ENCODE measurements around the gene PLEKHN1. TPM values are rescaled to one million over a fixed set of nuclear protein-coding genes. Genes with fewer than 3 reads are reported as not detected.

Gene PLEKHN1
- total RNA-seq, 2 donors from 2014 or later: not detected

DNA sequence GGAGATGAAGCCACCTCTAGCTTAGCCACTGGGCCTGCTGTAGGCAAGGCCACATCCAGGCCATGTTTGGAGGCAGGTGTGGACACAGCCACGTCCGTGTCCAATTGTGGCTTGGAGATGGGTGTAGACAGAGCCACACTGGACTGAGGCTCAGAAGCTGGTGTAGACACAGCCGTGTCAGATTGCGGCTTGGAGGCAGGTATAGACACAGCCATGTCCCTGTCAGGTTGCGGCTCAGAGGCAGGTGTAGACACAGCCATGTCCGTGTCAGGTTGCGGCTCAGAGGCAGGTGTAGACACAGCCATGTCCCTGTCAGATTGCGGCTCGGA is 13.4 kb downstream of the PLEKHN1 start:
- Histone ChIP-seq H3K27ac (no peak overlapping the region), H3K27me3 (peaks cover 0 to 4% of the 10 kb centered on the region in 2 donors), H3K9me3 (no peaks in the 10 kb centered on the region), H3K4me3 (no peak overlapping the region), H3K36me3 (replicated peaks in 1 of 2; ENCODE audit: insufficient read depth in 1 of 2, low read depth in 2 of 2) (no peaks in the 10 kb centered on the region), H3K4me1 (peaks cover 13% of the 10 kb centered on the region)
- intact Hi-C loops (cut with DNase I): loop anchor here (5.0 to 10.0 kb wide), 2 partner anchors 83 to 315 kb away; no protein-coding TSS in a partner anchor
- DNase-seq (no peak), ATAC-seq (no peak)
- 80 to 81% methylated on average over 7 to 9 of the region's 9 CpGs for WGBS, 2 donors
- no peak for TF ChIP-seq POLR2A (IDR thresholded peaks at IDR 0.05)
- TF ChIP-seq, protein P1, sequence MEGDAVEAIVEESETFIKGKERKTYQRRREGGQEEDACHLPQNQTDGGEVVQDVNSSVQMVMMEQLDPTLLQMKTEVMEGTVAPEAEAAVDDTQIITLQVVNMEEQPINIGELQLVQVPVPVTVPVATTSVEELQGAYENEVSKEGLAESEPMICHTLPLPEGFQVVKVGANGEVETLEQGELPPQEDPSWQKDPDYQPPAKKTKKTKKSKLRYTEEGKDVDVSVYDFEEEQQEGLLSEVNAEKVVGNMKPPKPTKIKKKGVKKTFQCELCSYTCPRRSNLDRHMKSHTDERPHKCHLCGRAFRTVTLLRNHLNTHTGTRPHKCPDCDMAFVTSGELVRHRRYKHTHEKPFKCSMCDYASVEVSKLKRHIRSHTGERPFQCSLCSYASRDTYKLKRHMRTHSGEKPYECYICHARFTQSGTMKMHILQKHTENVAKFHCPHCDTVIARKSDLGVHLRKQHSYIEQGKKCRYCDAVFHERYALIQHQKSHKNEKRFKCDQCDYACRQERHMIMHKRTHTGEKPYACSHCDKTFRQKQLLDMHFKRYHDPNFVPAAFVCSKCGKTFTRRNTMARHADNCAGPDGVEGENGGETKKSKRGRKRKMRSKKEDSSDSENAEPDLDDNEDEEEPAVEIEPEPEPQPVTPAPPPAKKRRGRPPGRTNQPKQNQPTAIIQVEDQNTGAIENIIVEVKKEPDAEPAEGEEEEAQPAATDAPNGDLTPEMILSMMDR (IDR thresholded peaks at IDR 0.05): no peak

DNA sequence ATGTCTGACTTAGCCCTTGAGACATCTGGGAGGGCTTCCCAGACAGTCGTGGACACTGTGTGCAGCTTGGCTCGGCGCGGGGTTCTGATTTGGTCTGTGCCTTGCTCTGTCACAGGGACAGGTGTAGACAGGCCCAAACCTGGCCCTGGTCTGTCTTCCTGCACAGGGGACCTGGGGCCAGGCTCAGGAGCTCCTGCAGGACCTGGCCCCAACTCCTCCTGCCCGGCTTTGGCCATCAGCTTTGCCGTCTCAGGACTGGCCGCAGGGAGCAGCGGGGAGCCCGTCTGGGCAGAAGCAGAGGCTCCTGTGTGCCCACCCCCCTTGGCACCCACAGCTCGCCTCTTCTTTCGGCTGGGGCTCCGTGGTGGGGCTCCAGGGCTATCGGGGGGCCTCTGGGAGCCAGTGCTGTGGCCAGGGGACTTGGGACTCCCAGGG is 13.9 kb downstream of the PLEKHN1 start:
- Histone ChIP-seq H3K4me3 (no peak overlapping the region), H3K27me3 (peaks cover 0 to 4% of the 10 kb centered on the region in 2 donors), H3K36me3 (replicated peaks in 1 of 2; ENCODE audit: insufficient read depth in 1 of 2, low read depth in 2 of 2) (no peaks in the 10 kb centered on the region), H3K9me3 (no peaks in the 10 kb centered on the region), H3K27ac (no peak overlapping the region), H3K4me1 (peaks cover 13% of the 10 kb centered on the region)
- intact Hi-C loops (cut with DNase I): loop anchor here (5.0 to 10.0 kb wide), 2 partner anchors 82 to 315 kb away; no protein-coding TSS in a partner anchor
- TF ChIP-seq, protein P1 (IDR thresholded peaks at IDR 0.05): no peak
- no peak for TF ChIP-seq POLR2A (IDR thresholded peaks at IDR 0.05)
- 58% methylated on average over 11 of the region's 13 CpGs; no CpG with 5 or more reads in 1 of the 2 donors for WGBS, 2 donors
- no peak for ATAC-seq
- DNase-seq: peak in 1 of 4 donors; percentile 10

DNA sequence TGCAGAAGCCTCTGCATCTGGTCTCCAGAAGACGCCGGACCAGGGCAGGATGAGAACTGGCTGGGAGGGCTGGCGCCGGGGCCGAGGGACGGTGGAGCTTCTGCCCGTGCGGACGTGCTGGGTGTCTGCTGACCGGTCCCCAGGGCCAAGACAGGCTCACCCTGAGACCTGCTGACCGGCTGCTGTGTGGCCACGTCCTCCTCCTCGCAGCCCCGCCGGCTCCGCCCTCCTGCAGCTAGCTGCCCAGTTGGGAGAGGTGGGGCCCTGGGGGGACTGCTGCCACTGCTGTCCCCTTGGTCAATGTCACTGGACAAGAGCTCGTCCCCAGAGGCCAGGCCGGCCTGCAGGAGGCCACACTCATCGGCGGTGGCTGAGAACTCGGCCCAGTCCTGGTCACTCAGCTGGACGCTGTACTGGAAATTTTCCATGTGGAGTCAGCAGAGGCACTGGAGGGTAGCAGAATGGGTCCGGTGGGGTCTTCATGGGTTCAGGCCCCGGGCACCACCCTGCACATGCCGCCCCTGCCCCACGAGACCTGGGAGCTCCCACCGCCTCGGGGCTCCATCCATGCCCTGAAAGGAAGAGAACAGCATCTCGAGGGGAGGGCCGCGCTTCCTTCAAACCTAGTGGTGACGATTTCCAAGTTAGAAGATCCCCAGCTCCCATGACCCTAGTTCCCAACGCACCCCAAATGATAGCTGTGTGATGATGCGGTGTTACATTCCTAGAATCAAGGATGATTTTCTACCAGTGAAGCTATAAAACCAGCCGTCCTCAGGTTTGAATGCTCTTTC is 14.5 kb downstream of the PLEKHN1 start:
- H3K4me1 ChIP-seq: peaks cover 10% of the 10 kb centered on the region
- H3K27me3 ChIP-seq: peaks cover 0 to 4% of the 10 kb centered on the region in 2 donors
- DNase-seq: peak in 1 of 4 donors; percentile 10
- intact Hi-C loops (cut with DNase I): loop anchor here (5.0 to 10.0 kb wide), 2 partner anchors 82 to 314 kb away; no protein-coding TSS in a partner anchor
- H3K4me3 ChIP-seq: no peak overlapping the region
- no peak for TF ChIP-seq POLR2A (IDR thresholded peaks at IDR 0.05)
- TF ChIP-seq, protein P1 (IDR thresholded peaks at IDR 0.05): no peak
- H3K27ac ChIP-seq: no peak overlapping the region
- H3K36me3 ChIP-seq (replicated peaks in 1 of 2; ENCODE audit: insufficient read depth in 1 of 2, low read depth in 2 of 2): no peaks in the 10 kb centered on the region
- no peaks in the 10 kb centered on the region for H3K9me3 ChIP-seq
- ATAC-seq: no peak
- WGBS, 2 donors: 58 to 66% methylated on average over 13 to 34 of the region's 35 CpGs

DNA sequence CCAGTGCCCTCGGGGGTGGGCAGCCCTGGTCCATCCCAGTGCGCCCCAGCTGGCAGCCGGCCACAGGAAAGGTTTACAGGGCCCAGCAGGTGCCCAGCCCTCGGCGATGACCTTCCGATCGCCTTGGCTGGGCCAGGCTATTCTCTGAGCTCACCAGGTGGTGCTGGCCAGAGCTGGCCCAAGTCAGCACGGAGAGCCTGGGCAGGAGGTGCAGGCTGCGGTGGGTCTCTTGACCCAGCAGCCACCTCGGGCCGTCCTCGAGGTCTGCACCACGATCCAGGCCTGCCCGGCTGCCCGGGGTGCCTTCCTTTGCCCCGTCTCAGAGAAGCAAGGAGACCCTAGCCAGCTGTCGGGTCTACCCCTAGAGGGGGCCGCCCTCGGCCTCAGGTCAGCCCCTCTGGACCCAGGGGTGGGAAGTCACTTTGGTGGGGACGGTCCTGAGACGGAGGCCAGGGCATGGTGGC is 15.2 kb downstream of the PLEKHN1 start:
- DNase-seq (peak in 1 of 4 donors; percentile 10), ATAC-seq (no peak)
- Histone ChIP-seq H3K9me3 (no peaks in the 10 kb centered on the region), H3K4me3 (no peak overlapping the region), H3K36me3 (replicated peaks in 1 of 2; ENCODE audit: insufficient read depth in 1 of 2, low read depth in 2 of 2) (no peaks in the 10 kb centered on the region), H3K27ac (no peak overlapping the region), H3K4me1 (peaks cover 3% of the 10 kb centered on the region), H3K27me3 (peaks cover 0 to 4% of the 10 kb centered on the region in 2 donors)
- TF ChIP-seq, protein P1 (IDR thresholded peaks at IDR 0.05): no peak
- TF ChIP-seq POLR2A (IDR thresholded peaks at IDR 0.05): no peak
- intact Hi-C loops (cut with DNase I): loop anchor here (5.0 to 10.0 kb wide), 2 partner anchors 81 to 313 kb away; no protein-coding TSS in a partner anchor
- 55% methylated on average over 13 of the region's 21 CpGs; no CpG with 5 or more reads in 1 of the 2 donors for WGBS, 2 donors
